Vagina (tissue), 2 donors: ENCODE results near the gene ARID1B. TPM values are rescaled to one million over a fixed set of nuclear protein-coding genes. Genes with fewer than 3 reads are reported as not detected.

Experiments used
- DNase-seq, 2 donors: peaks; one replicate each; pipeline ENCODE4 v3.0.0-alpha.2; 2017; ENCODE audit errors: extremely low spot score in 2 of 2
- H3K27ac ChIP-seq: fragments of 200-600 bp; sonication (generic); one replicate; pipeline ENCODE4 v1.5.1; 2019
- H3K27me3 ChIP-seq: fragments of 200-600 bp; sonication (generic); one replicate; pipeline ENCODE4 v1.5.1; 2019
- H3K36me3 ChIP-seq, 2 donors: fragments of 200-600 bp; sonication (generic); one replicate each; pipeline ENCODE4 v1.5.1; 2017 to 2019
- H3K4me1 ChIP-seq: fragments of 200-600 bp; sonication (generic); one replicate; pipeline ENCODE4 v1.5.1; 2019
- H3K4me3 ChIP-seq, 2 donors: fragments of 200-600 bp; sonication (generic); 1 replicate in 1 of 2; 2 replicates in 1 of 2; pipeline ENCODE4 v1.5.1; 2016 to 2019
- H3K9me3 ChIP-seq: fragments of 200-600 bp; sonication (generic); one replicate; pipeline ENCODE4 v1.5.1; 2019
- POLR2A ChIP-seq, 2 donors: fragments of 450-650 bp; IDR thresholded peaks; one replicate each; pipeline ENCODE4 v1.6.1; 2017; ENCODE audit warnings: antibody characterized with exemption in 2 of 2, mild to moderate bottlenecking in 2 of 2, moderate library complexity in 2 of 2
- POLR2AphosphoS5 ChIP-seq, 2 donors: sonication (generic); formaldehyde crosslinking; IDR thresholded peaks; one replicate each; pipeline ENCODE4 v1.9.0; 2017; ENCODE audit warnings: antibody characterized with exemption in 2 of 2, mild to moderate bottlenecking in 2 of 2, low read depth in 1 of 2; ENCODE audit not compliant: insufficient read depth in 1 of 2
- intact Hi-C: fragments of 100-400 bp; cut with DNase I; formaldehyde crosslinking; loops from one replicate; pipeline ENCODE4 v1.15.1; 2023
- total RNA-seq: library from RNA; depleted of rRNA; stranded (reverse); fragments of >200 nt; gene quantifications from one replicate; pipeline ENCODE4 v1.2.3, GENCODE V29; 2016
- TF ChIP-seq, protein P1 (sequence below), 3 experiments: fragments of 450-650 bp in 2 of 3; fragments of 200-600 bp in 1 of 3; sonication (generic) in 1 of 3; IDR thresholded peaks; one replicate each; pipeline ENCODE4 v1.5.1; 2017 to 2019; ENCODE audit warnings: antibody characterized with exemption in 3 of 3, mild to moderate bottlenecking in 2 of 3, moderate library complexity in 2 of 3

The ARID1B gene
- total RNA-seq, 1 donor from 2014 or later: 141 TPM

DNA sequence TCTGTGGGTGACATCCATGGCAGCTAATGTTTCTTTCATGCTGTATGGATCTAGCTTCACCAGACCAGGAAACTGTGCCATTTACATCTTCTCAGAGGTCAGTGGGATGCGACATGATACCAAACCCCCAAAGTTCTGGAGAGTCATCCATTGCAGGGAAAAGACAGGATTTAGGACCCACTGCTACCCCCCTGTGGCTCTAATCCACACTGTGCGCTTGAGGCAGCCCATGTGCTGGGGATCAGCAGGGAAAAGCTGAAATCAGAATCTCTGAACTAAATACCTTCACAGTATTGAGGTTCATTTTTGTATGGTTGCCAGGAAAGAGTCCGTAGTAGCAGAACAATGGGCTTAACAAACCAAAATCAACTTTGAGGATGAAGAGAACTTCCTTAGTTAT is 381.7 kb downstream of the ARID1B start:
- H3K36me3 ChIP-seq: no peaks in the 10 kb centered on the region
- intact Hi-C loops: no loop called here
- no peaks in the 10 kb centered on the region for H3K4me1 ChIP-seq
- TF ChIP-seq POLR2A (IDR thresholded peaks at IDR 0.05) (no peak), POLR2AphosphoS5 (IDR thresholded peaks at IDR 0.05; ENCODE audit: insufficient read depth in 1 of 2, low read depth in 1 of 2) (no peak)
- TF ChIP-seq, protein P1, sequence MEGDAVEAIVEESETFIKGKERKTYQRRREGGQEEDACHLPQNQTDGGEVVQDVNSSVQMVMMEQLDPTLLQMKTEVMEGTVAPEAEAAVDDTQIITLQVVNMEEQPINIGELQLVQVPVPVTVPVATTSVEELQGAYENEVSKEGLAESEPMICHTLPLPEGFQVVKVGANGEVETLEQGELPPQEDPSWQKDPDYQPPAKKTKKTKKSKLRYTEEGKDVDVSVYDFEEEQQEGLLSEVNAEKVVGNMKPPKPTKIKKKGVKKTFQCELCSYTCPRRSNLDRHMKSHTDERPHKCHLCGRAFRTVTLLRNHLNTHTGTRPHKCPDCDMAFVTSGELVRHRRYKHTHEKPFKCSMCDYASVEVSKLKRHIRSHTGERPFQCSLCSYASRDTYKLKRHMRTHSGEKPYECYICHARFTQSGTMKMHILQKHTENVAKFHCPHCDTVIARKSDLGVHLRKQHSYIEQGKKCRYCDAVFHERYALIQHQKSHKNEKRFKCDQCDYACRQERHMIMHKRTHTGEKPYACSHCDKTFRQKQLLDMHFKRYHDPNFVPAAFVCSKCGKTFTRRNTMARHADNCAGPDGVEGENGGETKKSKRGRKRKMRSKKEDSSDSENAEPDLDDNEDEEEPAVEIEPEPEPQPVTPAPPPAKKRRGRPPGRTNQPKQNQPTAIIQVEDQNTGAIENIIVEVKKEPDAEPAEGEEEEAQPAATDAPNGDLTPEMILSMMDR (IDR thresholded peaks at IDR 0.05): no peak
- no peak overlapping the region for H3K27ac ChIP-seq
- H3K4me3 ChIP-seq: no peak overlapping the region
- no peaks in the 10 kb centered on the region for H3K9me3 ChIP-seq
- no peak for DNase-seq
- H3K27me3 ChIP-seq: no peaks in the 10 kb centered on the region

DNA sequence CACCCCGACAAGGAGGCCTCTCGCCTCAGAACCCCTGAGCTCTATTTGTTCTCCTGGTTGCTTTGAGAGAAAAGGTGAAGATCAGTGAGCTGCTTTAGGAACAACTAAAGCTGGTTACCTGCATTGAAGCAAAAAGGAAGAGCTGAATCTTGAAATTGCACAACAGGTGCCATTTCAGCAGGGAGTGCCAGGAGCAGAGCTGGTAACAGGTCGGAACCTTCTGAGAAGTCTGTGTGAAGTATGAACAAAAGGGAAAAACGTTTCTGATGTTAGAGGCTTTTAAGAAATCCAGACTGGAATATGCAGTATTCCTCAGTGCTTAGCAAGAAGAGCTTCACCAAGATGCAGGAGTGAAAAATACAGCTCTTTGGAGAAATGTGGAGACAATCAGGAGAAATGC is 382.2 kb downstream of the ARID1B start:
- TF ChIP-seq POLR2AphosphoS5 (IDR thresholded peaks at IDR 0.05; ENCODE audit: insufficient read depth in 1 of 2, low read depth in 1 of 2) (no peak), POLR2A (IDR thresholded peaks at IDR 0.05) (no peak)
- TF ChIP-seq, protein P1 (IDR thresholded peaks at IDR 0.05): no peak
- intact Hi-C loops: no loop called here
- Histone ChIP-seq H3K27ac (no peak overlapping the region), H3K27me3 (no peaks in the 10 kb centered on the region), H3K9me3 (no peaks in the 10 kb centered on the region), H3K4me1 (no peaks in the 10 kb centered on the region), H3K4me3 (no peak overlapping the region), H3K36me3 (no peaks in the 10 kb centered on the region)
- DNase-seq: no peak

DNA sequence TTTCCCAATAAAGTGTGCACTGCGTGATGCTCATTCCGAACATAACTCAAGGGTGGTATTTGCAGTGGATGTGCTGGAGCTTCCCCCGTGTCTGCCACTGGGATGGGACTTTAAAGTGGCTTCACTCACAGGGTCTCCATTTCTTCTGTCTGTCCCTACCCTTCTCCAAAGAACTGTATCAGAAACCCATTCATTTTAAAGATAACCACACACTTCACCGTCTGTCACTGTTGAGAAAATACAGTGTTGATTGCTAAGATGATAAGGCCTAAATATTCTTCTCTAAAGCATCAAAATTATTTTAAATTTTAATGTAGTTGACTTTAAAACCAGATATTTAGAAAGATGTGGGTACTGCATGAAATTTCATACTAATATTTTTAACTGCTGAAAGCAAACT is 384.7 kb downstream of the ARID1B start:
- H3K27ac ChIP-seq: no peak overlapping the region
- no peaks in the 10 kb centered on the region for H3K9me3 ChIP-seq
- H3K4me3 ChIP-seq: no peak overlapping the region
- TF ChIP-seq POLR2A (IDR thresholded peaks at IDR 0.05) (no peak), POLR2AphosphoS5 (IDR thresholded peaks at IDR 0.05; ENCODE audit: insufficient read depth in 1 of 2, low read depth in 1 of 2) (no peak)
- TF ChIP-seq, protein P1 (IDR thresholded peaks at IDR 0.05): no peak
- H3K27me3 ChIP-seq: no peaks in the 10 kb centered on the region
- DNase-seq: no peak
- H3K36me3 ChIP-seq: no peaks in the 10 kb centered on the region
- H3K4me1 ChIP-seq: no peaks in the 10 kb centered on the region
- intact Hi-C loops: no loop called here

DNA sequence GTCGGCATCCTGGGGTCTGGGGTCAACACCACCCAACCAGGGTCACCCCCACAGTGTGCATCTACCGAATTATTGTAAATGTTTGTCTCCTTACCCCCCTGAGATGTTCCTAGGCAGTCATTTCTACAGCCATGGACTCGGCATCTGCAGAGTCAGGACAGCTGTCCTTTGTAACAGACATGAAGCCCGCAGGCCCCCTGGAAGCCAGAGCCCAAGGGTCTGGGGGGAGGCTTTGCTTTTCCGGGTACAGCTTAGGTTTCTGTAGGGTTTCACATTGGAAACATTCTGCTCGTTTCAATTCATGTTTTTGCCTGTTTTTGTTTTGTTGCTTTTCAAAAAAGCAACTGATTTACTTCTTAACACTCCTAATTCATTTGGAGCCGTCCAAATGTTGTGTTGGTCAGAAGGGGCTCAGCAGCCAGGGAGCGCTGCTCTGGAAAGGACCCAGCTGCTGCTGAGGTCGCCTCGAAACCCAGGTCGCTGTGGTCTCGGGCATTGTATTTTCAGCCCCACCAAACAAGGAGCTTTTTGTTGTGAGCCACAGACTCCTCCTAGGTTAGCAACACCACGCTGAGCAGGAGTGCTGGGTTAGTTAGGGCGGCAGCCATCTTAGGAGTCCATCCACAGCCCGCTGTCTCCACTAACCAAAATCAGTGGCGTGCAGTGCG is 385.7 kb downstream of the ARID1B start:
- H3K9me3 ChIP-seq: no peaks in the 10 kb centered on the region
- H3K27ac ChIP-seq: no peak overlapping the region
- H3K4me3 ChIP-seq: no peak overlapping the region
- H3K27me3 ChIP-seq: no peaks in the 10 kb centered on the region
- intact Hi-C loops: no loop called here
- no peak for DNase-seq
- TF ChIP-seq POLR2AphosphoS5 (IDR thresholded peaks at IDR 0.05; ENCODE audit: insufficient read depth in 1 of 2, low read depth in 1 of 2): no peak
- no peaks in the 10 kb centered on the region for H3K4me1 ChIP-seq
- H3K36me3 ChIP-seq: no peaks in the 10 kb centered on the region

DNA sequence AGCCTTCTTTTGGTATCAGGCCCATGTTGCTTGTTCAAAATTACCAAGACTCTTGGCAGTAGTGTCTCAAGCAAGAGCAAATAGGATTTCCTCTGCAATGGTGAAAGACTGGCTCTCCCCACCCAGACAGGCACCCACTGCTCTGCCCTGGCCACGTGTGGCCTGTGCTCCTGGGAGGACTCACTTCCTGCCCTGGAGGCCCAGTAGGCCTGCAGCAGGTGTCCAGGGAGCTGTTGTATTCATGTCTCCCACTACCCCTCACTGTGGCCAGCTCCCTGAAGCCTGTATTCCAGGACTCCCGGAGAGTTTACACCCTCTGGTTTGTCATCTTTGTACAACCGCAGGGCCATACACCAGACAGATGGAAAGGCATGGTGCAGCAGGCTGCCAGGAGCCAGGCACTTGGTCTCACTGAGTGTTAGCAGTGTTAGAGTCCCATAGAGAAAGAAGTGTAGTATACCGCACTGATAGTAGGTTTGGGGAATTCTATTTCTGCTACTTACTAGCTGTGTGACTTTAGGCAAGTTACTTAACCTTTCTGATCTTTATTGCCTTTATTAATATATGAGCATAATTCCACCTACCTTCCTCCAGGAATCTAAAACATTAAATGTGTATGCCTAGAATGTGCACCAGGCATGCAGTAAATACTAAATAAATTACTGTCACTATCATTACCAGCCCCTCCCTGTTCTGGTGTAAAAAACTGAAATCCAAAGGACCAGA is 386.4 kb downstream of the ARID1B start:
- no peaks in the 10 kb centered on the region for H3K4me1 ChIP-seq
- intact Hi-C loops: no loop called here
- no peaks in the 10 kb centered on the region for H3K27me3 ChIP-seq
- TF ChIP-seq, protein P1 (IDR thresholded peaks at IDR 0.05): no peak
- TF ChIP-seq POLR2AphosphoS5 (IDR thresholded peaks at IDR 0.05; ENCODE audit: insufficient read depth in 1 of 2, low read depth in 1 of 2): no peak
- no peak for TF ChIP-seq POLR2A (IDR thresholded peaks at IDR 0.05)
- no peak overlapping the region for H3K4me3 ChIP-seq
- no peak overlapping the region for H3K27ac ChIP-seq
- peaks cover 0 to 6% of the 10 kb centered on the region in 2 donors for H3K36me3 ChIP-seq
- no peak for DNase-seq
- no peaks in the 10 kb centered on the region for H3K9me3 ChIP-seq
